HFF-Myc (cell line): Measurements from ENCODE around the gene CXCL16.

Experiments
- DNase-seq: peaks from one replicate; pipeline ENCODE4 v3.0.0-alpha.2; 2011; ENCODE audit warnings: low read depth; ENCODE audit errors: extremely low read depth
- H3K4me3 ChIP-seq: replicated peaks from 2 replicates; pipeline ENCODE4 v1.5.1; 2011; ENCODE audit warnings: low read depth, mild to moderate bottlenecking, control low read depth, low read length
- CTCF ChIP-seq: IDR thresholded peaks from 2 replicates; pipeline ENCODE4 v1.5.1; 2012; ENCODE audit warnings: mild to moderate bottlenecking, low read depth, low read length, control low read depth; ENCODE audit errors: missing control alignments

The CXCL16 gene

DNA sequence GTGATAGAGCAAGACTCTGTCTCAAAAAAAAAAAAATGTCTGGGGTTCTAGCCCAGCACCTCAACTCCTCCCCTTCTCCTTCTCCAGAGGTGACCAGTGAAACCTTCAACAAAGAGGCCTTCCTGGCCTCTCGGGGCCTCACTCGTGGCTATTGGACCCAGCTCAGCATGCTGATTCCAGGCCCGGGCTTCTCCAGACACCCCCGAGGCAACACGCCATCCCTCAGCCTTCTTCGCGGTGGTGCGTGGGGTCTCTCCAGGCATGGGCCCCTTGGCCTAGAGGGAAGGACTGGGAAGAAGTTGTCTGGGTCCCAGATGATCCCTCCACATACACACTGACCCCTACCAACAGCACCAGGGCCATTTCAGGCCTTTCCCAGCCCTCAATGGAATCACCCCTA, 3.5 kb upstream of the CXCL16 start:
- TF ChIP-seq CTCF, result no peak
- no peak overlapping the region for H3K4me3 ChIP-seq
- DNase-seq, result no peak

DNA sequence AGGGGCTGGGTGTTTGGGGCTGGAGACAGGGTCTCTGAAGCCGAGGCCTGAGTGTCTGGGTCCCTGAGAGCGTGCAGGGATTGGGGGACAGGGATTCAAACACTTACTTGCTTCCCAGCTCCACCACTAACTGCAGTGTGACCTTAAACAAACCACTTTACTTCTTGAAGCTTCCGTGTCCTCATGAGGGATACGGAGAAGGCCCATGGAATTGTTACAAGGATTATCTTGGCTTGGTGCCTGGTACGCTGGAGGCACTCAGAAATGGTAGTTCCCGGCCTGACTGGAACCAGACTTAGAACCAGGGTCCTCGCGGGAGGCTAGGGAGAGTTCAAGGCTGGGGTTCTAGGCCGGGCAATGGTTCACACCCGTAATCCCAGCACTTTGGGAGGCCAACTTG, 2.9 kb upstream of the CXCL16 start:
- no peak overlapping the region for H3K4me3 ChIP-seq

DNA sequence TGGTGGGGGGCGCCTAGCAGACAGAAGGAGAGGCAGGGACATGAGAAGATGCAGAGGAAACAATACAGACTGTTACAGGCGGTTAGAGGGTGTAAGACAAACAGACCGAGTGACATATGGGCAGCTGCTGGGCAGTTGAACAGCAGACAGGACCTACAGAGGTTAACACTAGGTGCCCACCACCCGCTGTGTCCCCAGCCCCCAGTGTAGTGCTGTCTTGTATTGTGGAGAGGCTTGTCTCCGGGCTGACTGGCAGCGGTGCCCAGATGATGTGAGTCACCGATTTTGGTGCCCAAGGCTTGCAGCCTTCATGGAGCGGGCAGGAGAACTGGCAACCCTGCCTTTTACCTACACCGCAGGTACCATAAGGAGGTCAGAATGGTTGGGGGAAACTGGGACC, 2.4 kb upstream of the CXCL16 start:
- DNase-seq, result no peak
- no peak overlapping the region for H3K4me3 ChIP-seq
- TF ChIP-seq CTCF, result no peak

More for the DNA sequence above, 2.9 kb upstream of the CXCL16 start:
- no peak for TF ChIP-seq CTCF
- no peak for DNase-seq

DNA sequence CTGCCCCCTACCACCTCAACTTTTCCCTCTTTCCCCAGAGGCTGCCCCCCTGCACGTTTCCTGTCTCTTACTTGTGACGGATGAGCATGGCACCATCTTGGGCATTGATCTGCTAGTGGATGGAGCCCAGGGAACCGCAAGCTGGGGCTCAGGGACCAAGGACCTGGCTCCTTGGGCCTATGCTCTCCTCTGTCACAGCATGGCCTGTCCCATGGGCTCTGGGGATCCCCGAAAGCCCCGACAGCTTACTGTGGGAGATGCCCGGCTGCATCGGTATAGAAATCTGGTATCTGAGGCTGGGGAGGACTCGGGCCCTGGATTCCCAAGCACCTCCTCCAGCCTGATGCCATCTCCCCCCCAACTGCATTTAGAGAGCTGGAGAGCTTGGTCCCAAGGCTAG, 1.8 kb upstream of the CXCL16 start:
- TF ChIP-seq CTCF, result no peak
- no peak for DNase-seq
- H3K4me3 ChIP-seq, result no peak overlapping the region

DNA sequence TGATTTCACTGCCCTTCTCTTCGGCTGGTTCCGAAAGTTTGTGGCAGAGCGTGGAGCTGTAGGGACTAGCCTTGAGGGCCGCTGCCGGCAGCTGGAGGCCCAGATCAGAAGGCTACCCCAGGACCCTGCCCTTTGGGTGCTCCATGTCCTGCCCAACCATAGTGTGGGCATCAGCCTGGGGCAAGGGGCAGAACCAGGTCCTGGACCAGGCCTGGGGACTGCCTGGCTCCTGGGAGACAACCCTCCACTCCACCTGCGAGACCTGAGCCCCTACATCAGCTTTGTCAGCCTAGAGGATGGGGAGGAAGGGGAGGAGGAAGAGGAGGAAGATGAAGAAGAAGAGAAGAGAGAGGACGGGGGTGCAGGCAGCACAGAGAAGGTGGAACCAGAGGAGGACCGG, 856 bp upstream of the CXCL16 start:
- no peak overlapping the region for H3K4me3 ChIP-seq
- no peak for DNase-seq
- no peak for TF ChIP-seq CTCF

- H3K4me3 ChIP-seq, result no peak overlapping the region; the same call in 1 of the 2 replicates
- no peak for TF ChIP-seq CTCF
- DNase-seq, result no peak
These were observed 260 bp upstream of the CXCL16 start for GRCh38 chr17:4740025-4740351.
